Suprapubic skin (tissue), 4 donors: ENCODE results near the gene S100A9. TPM values are rescaled to one million over a fixed set of nuclear protein-coding genes. Genes with fewer than 3 reads are reported as not detected.
"Not testable (repeated sequence)": the region's sequence is repeated elsewhere in the genome, so short reads cannot be mapped to it uniquely, and the experiment has no call there.

ENCODE experiments used
- DNase-seq, 2 donors: peaks; one replicate each; pipeline ENCODE4 v3.0.0-alpha.2; 2019; ENCODE audit warnings: low spot score in 2 of 2
- H3K27ac ChIP-seq: fragments of 200-600 bp; sonication (generic); one replicate; pipeline ENCODE4 v1.5.1; 2019
- H3K27me3 ChIP-seq: fragments of 200-600 bp; sonication (generic); one replicate; pipeline ENCODE4 v1.5.1; 2019
- H3K36me3 ChIP-seq: fragments of 200-600 bp; sonication (generic); one replicate; pipeline ENCODE4 v1.5.1; 2019
- H3K4me1 ChIP-seq: fragments of 200-600 bp; sonication (generic); one replicate; pipeline ENCODE4 v1.5.1; 2019
- H3K4me3 ChIP-seq: fragments of 200-600 bp; sonication (generic); one replicate; pipeline ENCODE4 v1.5.1; 2019; ENCODE audit warnings: mild to moderate bottlenecking
- H3K9me3 ChIP-seq: fragments of 200-600 bp; sonication (generic); one replicate; pipeline ENCODE4 v1.5.1; 2019
- CTCF ChIP-seq, 2 donors: fragments of 200-600 bp in 1 of 2; fragments of 450-650 bp in 1 of 2; sonication (generic) in 1 of 2; IDR thresholded peaks; one replicate each; pipeline ENCODE4 v1.5.1; 2016 to 2019; ENCODE audit warnings: antibody characterized with exemption in 2 of 2, mild to moderate bottlenecking in 1 of 2, moderate library complexity in 1 of 2
- EP300 ChIP-seq: sonication (generic); formaldehyde crosslinking; IDR thresholded peaks from one replicate; pipeline ENCODE4 v1.6.1; 2017; ENCODE audit warnings: antibody characterized with exemption
- POLR2A ChIP-seq, 2 donors: fragments of 450-650 bp; IDR thresholded peaks; one replicate each; pipeline ENCODE4 v1.6.1; 2017; ENCODE audit warnings: antibody characterized with exemption in 2 of 2, mild to moderate bottlenecking in 2 of 2, moderate library complexity in 2 of 2
- POLR2AphosphoS5 ChIP-seq, 3 donors: sonication (generic); formaldehyde crosslinking; IDR thresholded peaks; one replicate each; pipeline ENCODE4 v1.6.1; 2017; ENCODE audit warnings: antibody characterized with exemption in 3 of 3
- WGBS: methylation state at CpG from one replicate; pipeline ENCODE4 v1.1.5; 2018; 5-methylcytosine and 5-hydroxymethylcytosine counted together
- total RNA-seq, 4 donors: library from RNA; depleted of rRNA; stranded (reverse); fragments of >200 nt; gene quantifications; one replicate each; pipeline ENCODE4 v1.1.0, GENCODE V29; 2016

S100A9 gene
- total RNA-seq, 4 donors from 2014 or later, result 11.0 to 95.4 (median 51.1) TPM

GRCh38 chr1:153345187-153346076 lies 12.2 kb upstream of the S100A9 start:
- Histone ChIP-seq H3K27ac (no peak overlapping the region), H3K9me3 (no peaks in the 10 kb centered on the region), H3K4me3 (no peak overlapping the region), H3K4me1 (peaks cover 42% of the 10 kb centered on the region), H3K36me3 (no peaks in the 10 kb centered on the region), H3K27me3 (peaks cover 21% of the 10 kb centered on the region)
- TF ChIP-seq EP300 (no peak), POLR2AphosphoS5 (IDR thresholded peaks at IDR 0.05) (no peak), CTCF (IDR thresholded peaks at IDR 0.05) (no peak), POLR2A (IDR thresholded peaks at IDR 0.05) (no peak)
- DNase-seq, result peak in 1 of 2 donors; percentile 58
- WGBS, result 86% methylated on average over 6 of the region's 14 CpGs

GRCh38 chr1:153346077-153346723 lies 11.5 kb upstream of the S100A9 start:
- H3K4me3 ChIP-seq, result no peak overlapping the region
- no peak for DNase-seq
- WGBS, result 54% methylated on average over 6 of the region's 6 CpGs
- H3K4me1 ChIP-seq, result peaks cover 42% of the 10 kb centered on the region
- H3K27me3 ChIP-seq, result peaks cover 21% of the 10 kb centered on the region
- no peak overlapping the region for H3K27ac ChIP-seq
- no peaks in the 10 kb centered on the region for H3K36me3 ChIP-seq
- TF ChIP-seq EP300 (no peak), POLR2A (IDR thresholded peaks at IDR 0.05) (no peak), CTCF (IDR thresholded peaks at IDR 0.05) (no peak), POLR2AphosphoS5 (IDR thresholded peaks at IDR 0.05) (no peak)
- H3K9me3 ChIP-seq, result no peaks in the 10 kb centered on the region

GRCh38 chr1:153347049-153347448 lies 10.6 kb upstream of the S100A9 start:
- WGBS, result 76% methylated on average over 14 of the region's 14 CpGs
- H3K27me3 ChIP-seq, result peaks cover 24% of the 10 kb centered on the region
- peaks cover 42% of the 10 kb centered on the region for H3K4me1 ChIP-seq
- H3K27ac ChIP-seq, H3K4me3 ChIP-seq, H3K36me3 ChIP-seq, H3K9me3 ChIP-seq: not testable (repeated sequence)
- DNase-seq, result peak in 1 of 2 donors; percentile 57

- H3K9me3 ChIP-seq, result no peaks in the 10 kb centered on the region
- peak in 1 of 2 donors; percentile 41 for DNase-seq
- TF ChIP-seq CTCF (IDR thresholded peaks at IDR 0.05) (no peak), POLR2AphosphoS5 (IDR thresholded peaks at IDR 0.05) (no peak), POLR2A (IDR thresholded peaks at IDR 0.05) (no peak), EP300 (no peak)
- H3K36me3 ChIP-seq, result no peaks in the 10 kb centered on the region
- no peak overlapping the region for H3K27ac ChIP-seq
- peaks cover 24% of the 10 kb centered on the region for H3K27me3 ChIP-seq
- no peak overlapping the region for H3K4me3 ChIP-seq
- 41% methylated on average over 5 of the region's 7 CpGs for WGBS
- H3K4me1 ChIP-seq, result peaks cover 34% of the 10 kb centered on the region
Observed at GRCh38 chr1:153347856-153348255, 9.8 kb upstream of the S100A9 start.

GRCh38 chr1:153348511-153349362 lies 8.9 kb upstream of the S100A9 start, which contains the start of gene PGLYRP4:
PGLYRP4 (minus strand) TSS chr1:153348841; CDS start chr1:153347932, 909 bp downstream.
- 39% methylated on average over 9 of the region's 10 CpGs for WGBS
- H3K27me3 ChIP-seq, result peaks cover 24% of the 10 kb centered on the region
- H3K4me3 ChIP-seq, result no peak within 1 kb of the TSS
- peaks cover 25% of the 10 kb centered on the region for H3K4me1 ChIP-seq
- TF ChIP-seq EP300, result no peak
- no peak for TF ChIP-seq POLR2AphosphoS5 (IDR thresholded peaks at IDR 0.05)
- no peak for TF ChIP-seq POLR2A (IDR thresholded peaks at IDR 0.05)
- no peak for TF ChIP-seq CTCF (IDR thresholded peaks at IDR 0.05)
- DNase-seq, result peak in 1 of 2 donors; percentile 72
- H3K27ac ChIP-seq, result peak within 1 kb of the TSS; percentile 46
- H3K9me3 ChIP-seq, result no peaks in the 10 kb centered on the region
- no peaks in the 10 kb centered on the region for H3K36me3 ChIP-seq
